Measurements from ENCODE around the gene SORCS2.

SORCS2 gene

DNA sequence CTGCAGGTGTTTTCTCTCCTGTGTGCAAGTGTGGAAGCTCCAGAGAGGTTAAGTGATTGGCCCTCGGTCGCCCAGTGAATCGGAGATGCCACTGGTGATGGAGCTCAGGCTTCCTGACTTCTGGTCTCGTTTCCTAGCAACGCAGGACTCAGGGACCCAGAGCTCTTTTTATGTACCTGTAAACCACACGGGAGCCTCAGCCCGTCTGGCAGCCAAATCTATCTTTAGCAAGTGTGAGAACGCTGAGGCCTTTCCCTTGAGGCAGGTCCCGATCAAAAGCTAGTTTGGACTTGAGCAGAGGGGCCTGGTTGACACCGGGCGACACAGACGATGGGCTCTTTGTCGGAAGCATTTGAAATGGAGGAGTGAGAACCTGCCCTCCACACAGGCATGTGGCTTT, 116.8 kb downstream of the SORCS2 start:
- no peak for FAIRE-seq

DNA sequence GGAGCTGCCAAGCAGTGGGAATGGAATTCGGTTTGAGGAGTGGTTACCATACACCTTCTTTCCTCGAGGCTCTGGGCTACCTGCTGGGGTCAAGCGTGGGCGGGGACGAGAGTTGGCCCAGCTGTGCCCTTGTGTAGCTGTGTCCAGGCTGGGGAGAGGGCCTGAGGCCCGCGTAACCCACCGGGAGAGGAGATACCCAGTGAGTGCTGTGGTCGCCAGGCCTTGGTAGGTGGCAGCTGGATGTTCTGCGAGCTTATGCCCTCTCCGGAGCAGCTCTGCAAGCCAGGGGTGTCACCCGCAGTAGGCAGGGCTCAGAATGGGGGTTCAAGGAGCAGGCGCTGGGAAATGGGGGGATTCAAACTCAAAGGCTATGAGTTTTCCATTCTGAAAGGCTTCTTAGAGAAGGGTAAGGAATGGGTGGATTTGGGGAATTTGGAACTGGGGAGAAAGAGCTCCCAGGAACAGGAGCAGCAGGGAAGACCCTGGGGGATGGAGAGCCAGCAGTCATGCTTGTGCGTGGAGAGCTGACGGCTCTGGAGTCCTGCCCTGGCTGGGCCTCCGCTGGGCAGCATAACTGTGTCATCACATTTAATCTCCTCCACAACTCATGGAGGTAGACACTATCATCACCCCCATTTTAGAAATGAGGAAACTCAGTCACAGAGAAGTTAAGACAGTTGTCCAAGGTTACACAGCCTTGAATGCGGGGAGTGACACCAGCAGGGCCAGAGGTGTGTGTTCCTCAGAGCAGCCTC, 117.5 kb downstream of the SORCS2 start:
- FAIRE-seq, result no peak

DNA sequence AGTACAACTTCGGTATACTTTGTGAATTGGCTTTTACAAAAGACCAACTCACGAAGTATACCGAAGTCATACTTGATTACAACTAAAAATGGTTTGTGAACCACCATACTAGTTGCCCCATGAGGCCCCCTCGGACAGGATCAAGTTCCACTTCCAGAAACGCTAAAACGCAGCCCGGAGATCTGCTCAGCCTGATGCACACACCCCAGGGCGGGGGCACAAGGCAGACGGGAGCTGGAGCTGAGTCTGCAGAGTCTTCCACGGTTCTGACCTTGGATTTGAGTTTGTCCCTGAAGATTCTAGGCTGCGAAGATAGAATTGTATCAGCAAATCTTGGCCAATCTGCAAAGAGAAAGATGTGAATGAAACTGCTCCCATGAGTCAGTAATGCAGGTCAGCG, 118.1 kb downstream of the SORCS2 start:
- no peak for FAIRE-seq

DNA sequence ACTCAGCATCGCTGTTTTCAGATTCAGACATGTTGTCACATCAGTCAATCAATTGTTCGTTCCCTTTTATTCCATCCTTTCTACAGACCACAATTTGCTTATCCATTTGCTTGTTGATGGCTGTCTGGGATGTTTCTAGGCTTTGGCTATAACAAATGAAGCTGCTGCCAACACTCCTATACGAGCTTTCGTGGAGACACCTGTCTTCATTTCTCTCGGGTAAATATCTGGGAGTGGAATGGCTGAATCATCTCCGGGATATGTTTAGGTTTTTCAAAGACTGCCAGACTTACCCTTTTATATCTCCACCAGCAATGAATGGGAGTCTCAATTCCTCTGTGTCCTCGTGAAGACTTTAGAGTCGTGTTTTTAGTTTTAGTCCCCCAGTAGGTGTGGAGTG, 118.9 kb downstream of the SORCS2 start:
- FAIRE-seq, result no peak

DNA sequence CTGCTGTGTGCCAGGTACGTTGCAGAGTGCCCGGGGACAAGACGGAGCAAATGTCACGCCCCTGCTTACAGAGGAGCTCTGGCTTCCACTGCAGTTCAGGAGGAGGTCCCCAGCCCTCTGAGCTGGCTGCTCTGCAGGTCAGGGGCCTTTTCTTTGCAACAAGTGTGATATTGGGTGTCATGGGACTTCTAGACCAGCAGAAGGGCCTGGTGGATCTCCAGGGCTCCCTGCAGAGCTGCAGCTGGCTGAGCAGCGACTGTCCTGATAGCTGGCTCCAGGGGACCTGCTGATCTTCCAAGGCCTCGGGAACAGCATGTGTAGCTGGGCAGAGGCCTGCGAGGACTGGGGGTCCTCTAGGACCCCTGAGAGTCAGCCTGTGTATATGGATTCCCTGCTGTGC, 120.4 kb downstream of the SORCS2 start:
- FAIRE-seq, result no peak

DNA sequence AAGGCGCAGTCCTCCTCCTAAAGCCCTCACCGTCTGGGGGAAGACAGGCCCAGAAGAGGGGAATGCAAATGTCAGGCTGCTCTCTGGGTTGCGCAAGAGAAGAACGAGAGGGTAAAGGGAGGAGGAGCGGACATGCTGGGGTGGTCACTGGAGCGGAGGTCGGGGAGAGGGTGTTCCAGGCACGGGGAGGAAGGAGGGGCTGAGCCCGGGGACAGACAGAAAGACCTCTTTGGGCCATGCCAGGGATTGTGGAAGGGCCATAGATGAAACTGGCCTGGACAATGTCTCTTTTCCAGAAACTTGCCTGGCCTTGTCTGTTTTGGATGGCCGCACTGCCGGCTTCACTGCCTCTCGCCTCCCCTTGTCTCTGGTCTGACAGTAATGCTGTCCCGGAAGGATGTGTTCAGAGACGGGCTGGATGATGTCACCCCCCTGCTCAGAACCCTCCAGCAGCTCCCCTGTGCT, 121.0 kb downstream of the SORCS2 start:
- FAIRE-seq, result no peak

DNA sequence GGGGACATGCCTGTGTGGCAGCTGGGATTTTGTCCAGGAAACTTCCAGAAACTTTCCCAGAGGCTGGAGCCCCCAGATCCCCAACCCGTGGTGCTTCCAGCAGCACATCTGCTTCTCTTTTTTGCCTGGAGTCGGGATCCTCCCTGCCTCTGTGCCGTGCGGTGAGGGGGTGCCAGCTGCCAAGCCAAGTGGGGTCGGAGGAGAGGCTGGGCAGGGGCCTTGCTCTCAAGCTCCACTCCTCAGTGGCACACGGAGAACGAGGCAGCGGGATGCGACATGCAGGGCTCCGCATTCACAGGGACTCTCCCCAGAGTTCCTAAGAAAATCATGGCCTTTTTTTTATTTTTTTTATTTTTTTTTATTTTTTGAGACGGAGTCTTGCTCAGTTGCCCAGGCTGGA, 121.7 kb downstream of the SORCS2 start:
- FAIRE-seq, result no peak

DNA sequence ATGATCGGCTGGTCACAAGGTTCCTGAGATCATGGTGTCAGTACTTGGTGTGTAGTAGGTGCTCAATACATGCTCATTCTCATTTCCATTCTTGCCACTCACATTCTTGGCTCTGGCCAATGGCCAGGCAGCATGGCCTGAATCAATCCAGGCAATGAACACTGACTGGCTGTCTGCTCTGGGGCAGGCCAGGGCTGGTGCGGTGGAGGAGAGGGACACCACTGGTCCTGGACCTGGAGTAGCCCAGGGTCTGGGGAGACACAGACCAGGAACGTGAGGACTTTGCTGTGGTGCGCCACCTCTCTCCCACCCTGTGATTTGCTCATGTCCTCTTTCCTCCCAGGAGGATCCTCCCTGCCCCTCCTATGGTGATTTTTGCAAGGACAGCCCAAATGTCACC, 122.9 kb downstream of the SORCS2 start:
- FAIRE-seq, result no peak

DNA sequence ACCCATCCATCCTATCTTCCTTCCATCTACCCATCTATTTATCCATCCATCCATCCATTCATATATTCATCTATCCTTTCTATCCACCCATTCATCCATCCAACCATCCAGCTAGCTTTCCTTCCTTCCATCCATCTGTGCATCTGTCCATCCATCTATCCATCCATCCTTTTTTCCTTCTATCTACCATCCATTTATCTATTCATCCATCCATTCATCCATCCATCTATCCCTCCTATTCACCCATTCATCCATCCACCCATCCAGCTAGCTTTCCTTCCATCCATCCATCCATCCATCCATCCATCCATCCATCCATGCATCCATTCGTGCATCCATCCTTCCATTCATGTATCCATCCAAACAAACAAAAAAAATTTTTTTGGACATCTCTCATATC, 123.6 kb downstream of the SORCS2 start:
- FAIRE-seq, result no peak

DNA sequence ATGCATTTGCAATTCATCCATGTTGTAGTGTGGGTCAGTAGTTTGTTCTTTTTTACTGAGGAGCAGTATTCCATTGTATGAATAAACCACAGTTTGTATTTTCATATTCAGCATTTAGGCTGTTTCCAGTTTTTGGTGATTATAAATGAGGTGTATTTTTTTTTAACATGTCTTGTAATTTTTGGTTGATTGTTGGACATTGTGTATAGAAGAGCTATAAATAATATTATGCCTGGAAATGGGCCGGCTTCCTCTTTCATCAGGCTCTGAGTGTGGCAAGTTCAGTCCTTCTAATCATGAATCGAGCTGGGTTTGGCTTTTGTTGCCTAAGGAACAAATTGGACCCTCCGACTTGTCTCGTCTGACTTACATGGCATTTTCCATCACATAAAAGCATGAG, 126.7 kb downstream of the SORCS2 start:
- no peak for FAIRE-seq

DNA sequence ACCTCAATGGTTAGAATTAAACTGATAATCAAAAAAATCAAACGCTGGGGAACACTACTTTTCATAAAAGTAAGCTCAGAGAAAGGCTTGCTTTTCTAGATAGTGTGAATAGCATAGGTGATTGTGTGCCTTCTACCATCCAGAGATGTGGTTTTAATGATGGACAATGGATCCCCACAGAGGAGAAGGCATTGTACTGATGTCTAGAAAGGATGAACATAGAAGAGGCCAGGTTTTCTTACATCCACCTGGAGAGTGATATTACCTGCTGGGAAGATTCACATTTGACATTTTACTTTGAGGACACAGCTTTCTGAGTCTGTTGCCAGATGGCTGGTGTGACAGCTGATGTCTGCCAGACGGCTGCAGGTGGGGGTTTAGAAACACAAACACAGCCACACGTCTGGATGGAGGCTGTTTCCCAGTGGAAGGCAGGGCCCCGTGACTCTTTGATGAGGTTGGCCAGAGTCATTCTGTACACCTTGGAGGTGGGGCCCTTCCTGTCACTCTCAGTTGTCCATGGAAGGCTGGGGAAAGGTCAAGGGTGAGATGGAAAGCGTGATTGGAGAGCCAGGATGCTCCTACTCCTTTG, 128.0 kb downstream of the SORCS2 start:
- no peak for FAIRE-seq

DNA sequence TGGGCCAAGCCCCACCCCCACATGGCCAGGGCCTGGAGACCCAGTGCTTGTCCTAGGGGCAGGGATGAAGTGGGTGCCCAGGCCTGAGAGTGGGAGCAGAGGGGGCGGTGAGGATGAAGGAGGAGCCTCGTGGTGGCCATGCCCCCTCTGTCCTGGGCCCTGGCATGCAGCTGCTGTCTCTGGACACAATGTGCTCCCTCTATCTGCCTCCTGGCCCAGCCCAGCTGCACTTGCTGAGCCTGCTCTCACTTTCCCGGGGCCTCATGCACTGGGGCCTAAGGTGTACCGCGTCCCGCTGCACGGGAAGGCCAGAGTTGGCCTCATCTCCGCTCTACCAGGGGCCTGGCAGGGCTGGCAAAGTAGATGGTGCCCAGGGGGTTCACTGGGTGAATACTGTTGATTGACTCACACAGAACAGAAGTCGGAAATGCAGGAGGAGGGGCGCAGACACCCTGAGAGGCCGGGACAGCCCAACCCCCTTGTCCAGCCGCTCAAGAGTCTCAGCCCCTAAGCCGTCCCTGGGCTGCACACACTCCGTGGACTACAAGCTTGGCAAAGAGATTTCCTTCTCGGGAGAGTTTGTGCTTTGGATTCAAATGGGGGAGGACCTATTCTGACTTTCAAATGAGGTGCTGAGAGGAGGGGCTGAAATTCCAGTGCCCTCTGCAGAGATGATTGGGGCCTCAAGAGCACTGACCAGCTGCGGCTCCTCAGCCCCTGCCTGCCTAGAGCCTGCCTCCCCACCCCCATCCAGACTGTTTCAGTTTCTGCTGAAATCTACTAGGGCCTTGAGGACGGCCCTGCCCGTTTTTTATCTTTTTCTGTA, 130.0 kb downstream of the SORCS2 start:
- FAIRE-seq, result no peak

DNA sequence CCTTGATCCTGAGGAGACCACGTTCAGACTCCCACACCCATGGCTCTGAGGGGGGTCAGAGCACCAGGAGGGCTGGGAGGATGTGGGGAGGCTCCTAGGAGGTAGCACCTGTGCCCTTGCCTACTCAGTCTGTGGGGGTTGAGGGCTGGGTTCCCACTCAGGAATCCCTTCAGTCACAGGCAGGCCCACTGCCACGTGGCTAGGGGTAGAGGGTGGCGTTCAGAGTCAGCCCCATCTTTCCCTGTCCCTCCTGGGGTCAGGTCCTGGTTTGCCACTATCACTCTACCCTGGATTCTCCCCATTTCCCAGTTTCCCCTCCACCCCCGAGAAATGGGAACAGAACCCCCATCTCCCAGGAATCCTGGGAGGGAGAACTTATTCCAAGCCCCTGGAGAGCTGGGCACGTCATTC, 131.1 kb downstream of the SORCS2 start:
- no peak for FAIRE-seq

DNA sequence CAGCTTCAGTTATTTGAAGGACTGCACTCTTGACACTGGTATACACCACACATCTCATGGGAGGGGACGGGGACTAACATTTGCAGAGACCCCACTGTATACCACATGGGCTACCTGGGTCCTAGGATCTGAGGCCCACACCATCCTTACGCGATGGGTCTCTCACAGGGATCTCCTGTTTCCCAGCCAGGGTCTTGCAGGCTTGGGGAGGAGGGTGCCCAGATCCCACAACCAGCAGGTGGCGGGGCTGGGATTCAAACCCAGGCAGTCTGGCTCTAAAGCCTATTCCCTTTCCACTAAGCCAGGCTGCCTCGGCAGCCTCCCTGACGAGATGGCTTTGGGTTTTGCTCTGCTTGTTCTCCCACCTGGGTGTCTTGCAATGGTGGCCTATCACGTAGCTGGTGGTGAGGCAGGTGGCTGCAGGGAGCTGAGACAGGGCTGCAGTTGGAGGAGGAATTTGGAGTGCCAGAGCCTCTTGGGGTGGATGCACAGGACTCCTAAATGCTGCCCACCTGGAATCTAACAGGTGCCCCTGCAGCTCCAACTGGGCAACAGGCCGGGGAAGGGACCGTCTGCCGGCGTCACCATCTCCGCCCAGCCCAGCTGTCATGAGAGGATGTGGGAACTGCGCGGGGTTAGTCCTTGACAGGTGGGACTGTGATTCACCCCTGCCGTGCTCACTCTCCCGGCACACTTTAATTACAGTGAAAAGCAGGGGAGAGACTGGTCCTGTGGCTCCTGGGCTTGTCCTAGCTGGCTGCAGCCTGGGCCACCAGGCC, 131.7 kb downstream of the SORCS2 start:
- no peak for FAIRE-seq

DNA sequence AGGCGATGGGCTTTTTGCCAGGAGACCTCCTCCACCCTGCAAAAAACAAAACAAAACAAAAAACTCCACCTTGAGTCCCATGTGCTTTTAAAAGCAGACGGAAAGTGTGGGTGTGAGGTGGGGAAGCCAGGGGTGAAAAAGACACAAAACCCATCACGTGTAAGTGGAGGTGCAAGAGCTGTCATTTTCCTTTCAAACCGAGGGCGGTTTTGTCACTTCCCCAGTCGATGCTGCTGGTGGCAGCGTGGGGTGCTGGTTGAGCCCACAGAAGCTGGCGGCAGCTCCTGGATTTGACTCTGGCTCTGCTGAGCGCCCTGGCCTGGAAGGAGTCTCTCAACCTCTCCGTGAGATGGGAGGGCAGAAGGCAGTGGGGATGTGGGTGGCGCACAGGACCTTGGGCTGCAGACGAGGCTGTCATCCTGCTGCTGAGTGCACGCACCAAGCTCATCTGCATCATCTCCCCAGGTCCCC, 132.3 kb downstream of the SORCS2 start:
- no peak for FAIRE-seq

DNA sequence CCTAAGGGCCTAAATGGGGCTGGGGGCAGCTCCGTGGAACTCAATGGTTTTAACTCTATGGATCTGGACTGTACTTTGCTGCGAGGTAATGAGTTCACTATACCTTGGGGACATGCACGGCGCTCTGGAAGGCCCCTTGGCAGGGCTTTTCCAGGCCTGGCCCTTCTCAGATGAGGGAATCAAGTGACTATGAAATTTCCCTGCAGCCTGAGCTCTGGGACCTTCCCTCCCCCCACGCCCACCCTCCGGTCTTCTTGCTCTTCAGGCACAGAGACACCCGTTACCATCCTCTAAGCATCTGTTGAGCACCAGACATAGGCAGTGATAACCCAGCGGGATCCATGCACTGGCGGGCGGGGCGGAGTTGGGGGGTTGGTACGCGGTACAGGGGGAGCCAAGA, 133.2 kb downstream of the SORCS2 start:
- no peak for FAIRE-seq

DNA sequence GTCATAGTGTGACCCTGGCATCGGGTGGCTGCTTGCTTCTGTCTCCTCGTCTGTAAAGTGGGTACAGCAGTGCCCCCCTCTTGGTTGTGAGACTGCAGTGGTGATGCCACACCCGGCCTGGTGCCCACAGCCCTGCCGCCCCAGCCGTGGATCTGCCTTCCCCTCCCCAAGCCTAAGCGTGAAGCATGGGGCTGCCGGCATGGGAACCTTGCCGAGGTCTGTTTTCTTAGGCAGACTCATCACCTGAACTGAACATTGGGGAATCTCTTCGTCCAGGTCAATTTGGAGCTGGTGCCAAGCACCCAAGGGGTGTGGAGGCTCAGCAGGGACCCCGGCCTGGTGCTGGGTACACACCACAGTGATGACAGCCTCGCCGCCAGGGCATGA, 134.0 kb downstream of the SORCS2 start:
- no peak for FAIRE-seq

DNA sequence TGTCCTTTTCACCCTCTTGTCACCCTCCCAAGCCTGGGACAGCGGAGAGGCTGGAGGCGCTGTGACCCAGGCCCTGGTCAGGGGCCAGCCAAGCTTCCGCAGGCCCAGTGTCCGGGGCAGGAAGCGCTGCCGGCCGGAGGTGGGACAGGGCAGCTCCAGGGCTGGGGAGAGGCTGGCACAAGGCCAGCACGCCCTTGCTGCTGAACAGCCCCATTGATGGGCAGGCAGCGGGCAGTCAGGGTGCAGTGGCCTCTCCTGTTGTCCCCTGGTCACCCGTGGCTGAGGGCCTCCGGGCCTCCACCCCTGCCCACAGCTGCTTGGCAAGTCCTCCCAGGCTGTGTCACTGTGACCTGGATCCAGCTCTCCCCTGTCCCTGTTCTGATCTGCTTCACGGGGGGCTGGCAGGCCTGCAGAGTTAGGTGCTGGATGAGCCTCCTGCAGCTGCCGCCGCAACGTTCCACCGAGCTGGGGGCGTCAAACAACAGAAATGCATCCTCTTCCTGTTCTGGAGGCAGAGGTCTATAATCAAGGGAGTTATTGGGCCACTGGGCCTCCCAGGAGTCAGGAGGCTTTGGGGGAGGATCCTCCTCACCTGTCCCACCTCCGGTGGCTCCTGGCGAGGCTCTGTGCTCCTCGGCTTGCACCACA, 134.5 kb downstream of the SORCS2 start:
- no peak for FAIRE-seq

DNA sequence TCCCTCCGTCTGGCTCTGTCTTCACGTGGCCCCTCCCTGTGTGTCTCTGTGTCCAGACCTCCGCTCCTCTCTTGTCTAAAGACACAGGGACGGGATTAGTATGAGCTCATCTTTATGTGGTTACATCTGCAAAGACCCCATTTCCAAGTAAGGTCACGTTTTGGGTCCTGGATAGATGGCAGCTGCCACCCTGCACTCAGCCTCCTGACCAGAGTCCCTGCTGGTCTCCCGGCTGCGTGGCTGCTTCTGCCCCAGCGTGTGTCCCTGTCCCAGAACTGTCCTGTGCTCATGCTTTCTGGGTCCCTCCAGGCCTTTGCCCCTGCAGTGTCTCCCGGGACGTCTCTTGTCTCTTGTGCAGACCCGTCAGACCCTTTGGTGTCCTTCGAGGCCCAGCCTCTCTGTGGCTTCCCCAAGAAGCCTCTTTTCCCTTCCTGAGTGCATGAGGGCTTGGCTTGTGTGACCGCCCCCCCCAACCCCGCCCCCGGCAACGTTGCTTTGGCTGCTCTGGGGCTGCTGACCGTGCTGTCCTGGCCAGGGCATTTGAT, 135.1 kb downstream of the SORCS2 start:
- no peak for FAIRE-seq

DNA sequence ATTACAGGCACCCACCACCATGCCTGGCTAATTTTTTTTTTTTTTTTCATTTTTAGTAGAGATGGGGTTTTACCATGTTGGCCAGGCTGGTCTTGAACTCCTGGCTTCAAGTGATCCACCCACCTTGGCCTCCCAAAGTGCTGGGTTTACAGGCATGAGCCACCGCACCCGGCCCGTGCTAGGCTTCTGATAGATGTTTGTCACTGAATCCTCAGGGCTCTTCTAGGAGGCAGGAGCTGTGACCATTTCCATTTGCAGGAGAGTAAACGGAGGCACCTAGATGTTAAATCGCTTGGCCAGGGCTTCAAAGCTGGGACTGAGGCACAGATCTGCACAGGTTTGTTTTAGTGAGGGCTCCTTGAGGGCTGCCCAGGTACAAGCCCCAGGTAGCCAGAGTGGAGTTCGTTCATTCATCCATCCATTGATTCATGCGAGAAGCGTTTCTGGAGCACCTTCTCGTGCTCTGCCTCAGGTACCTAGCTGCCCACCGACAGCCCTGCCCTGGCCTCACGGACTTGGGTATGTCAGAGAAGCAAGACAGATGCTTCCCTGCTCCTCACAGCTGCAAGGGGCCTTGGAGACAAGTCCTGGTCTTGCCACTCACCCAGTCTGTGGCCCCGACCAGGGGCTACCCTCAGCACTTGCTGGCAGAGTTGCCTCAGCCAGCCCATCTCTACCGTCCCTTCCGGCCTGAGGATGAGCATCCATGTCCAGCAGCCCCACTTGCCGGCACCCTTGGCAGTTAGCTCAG, 136.0 kb downstream of the SORCS2 start:
- FAIRE-seq, result no peak

DNA sequence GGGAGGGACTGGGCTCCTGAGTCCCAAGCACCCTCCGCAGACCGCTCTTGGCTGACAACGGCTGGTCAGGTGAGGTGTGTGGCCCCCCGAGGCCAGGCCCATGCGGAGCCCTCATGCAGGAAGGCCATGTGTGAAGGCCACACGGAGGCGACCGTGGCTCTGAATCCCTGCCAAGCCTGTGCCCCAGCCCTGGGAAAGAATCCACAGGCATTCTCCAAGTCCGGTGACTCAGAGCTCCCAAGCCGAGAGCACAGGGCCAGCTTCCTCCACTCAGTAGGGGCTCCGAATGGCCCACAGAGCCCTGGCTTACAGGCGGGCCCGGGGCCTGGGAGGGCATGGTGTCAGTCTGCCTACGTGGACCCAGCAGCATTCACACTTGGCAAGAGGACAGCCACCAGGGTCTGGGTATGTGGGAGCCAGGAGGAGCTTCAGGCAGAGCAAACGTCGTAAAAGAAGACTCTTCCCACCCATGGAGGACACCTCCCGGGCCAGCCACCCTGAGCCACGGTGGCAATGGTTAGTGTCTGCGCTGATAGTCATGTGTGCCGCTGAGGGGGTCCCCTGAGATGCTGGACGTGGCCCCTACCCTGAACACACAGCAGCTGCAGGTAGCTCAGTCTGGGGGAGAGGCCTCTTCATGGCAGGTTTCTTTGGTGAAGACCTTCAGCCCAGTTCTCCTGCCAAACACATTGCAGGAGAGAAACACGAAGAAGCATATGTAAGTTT, 136.7 kb downstream of the SORCS2 start:
- FAIRE-seq, result no peak

All from islet of Langerhans (tissue), 1 donor.